Activated CD4-positive, alpha-beta T cell treated with anti-CD3 and anti-CD28 coated beads, Interleukin-10, Interleukin-2, amounts not matched to agents 100 ng/mL and 50 ng/mL, durations not matched to agents 16 hours and 8 hours (primary cell): ENCODE measurements around the gene ITPR2.
"Not testable (repeated sequence)": the region's sequence is repeated elsewhere in the genome, so short reads cannot be mapped to it uniquely, and the experiment has no call there.

Source experiments
- DNase-seq: peaks from one replicate; pipeline ENCODE4 v3.0.0-alpha.2; 2020

Gene ITPR2

DNA sequence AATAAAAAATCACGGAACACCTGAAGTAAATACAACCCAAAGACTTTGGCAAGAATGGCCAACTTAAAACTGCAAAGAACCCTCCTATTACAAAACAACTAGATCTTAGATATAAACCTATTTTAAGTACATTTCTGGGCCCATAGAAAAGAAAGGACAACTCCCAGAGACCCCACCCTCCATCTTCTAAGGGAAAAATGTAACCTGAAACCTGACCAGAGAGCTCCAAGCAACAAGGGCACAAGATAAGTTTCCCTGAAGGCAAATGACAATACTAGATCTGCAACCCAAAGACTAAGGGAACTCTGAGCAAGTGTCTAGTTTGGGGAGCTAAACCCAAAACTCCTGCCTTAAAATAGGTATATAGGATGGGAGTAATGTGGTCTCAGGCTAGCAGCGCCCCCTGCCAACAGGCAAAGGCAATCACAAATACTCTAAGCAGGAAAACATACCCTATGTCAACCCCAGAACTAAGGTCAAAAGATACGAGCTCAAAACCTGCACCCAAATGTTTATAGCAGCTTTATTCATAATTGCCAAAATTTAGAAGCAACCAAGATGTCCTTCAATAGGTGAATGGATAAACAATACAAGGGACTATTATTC, 218.9 kb downstream of the ITPR2 start:
- peak; percentile 50 for DNase-seq

DNA sequence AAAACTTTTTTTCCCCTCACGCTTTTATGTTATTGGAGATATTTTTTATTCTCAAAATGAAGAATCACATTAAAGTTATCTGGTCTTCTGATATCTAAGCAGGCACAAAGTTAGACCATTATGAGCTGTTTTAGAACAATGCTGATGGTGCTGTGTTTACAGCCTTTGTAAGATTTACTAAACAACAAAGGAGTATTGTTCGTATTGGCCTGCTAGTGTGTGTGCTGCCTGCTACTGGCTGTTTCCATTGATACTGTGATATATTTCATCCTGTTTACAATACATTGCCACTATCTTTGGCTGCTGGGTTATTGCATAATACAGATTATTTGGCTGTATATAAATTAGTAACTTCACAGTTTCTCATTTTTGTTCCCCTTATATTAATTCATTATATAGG, 220.8 kb downstream of the ITPR2 start:
- no peak for DNase-seq

DNA sequence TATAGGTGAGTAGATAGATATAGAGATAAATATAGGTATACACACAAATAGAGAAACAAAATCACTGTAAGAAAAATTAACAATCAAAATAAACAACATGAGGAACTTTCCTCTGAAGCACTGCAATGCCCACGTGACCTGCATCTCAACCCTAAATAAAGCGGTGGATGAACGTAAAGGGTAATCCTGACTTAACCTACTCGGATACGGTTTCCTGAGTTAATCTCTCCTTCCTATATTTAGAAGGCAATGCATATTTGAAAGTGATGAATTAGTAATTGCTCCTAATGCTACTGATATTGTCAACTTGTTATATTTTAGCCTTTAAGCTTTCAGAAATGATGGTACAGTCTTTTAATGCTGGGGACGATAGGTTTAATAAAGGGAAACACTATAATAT, 221.4 kb downstream of the ITPR2 start:
- DNase-seq = no peak

DNA sequence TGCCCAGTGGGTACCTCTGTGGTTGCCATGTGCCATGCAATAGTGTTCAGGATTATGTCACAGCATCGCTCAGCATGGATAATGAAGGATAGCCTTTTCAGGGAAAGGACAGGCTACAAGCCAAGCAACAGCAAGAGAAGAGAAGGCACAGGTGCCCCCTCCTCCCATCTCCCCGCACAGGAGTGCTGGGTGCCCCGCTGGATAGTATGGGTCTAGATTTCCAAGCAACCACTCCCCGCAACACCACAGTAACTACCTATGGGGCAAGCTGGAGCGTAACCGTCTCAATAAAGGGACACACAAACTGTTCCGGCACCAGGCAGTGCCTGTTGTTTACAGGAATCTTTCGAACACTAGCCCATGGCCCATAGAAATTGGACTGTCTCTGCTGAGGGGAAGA, 222.2 kb downstream of the ITPR2 start:
- DNase-seq = no peak

DNA sequence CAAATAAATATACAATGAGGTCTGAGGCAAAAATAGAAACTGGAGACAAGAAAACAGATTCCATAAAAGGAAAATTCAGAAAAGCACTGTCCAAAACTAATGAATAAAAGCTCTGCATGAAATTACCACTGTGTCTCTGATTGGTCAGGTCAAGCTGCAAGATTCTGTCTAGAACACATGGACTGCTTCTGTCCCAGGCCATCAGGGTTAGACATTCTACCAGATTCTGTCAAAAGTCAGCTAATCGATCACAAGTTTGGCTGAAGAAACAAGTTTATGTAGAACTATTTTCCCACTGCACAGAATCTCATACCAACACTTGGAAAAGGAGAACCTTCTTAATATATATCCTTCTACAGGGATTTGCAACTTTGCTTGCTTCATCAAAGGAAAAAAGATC, 223.0 kb downstream of the ITPR2 start:
- no peak for DNase-seq

DNA sequence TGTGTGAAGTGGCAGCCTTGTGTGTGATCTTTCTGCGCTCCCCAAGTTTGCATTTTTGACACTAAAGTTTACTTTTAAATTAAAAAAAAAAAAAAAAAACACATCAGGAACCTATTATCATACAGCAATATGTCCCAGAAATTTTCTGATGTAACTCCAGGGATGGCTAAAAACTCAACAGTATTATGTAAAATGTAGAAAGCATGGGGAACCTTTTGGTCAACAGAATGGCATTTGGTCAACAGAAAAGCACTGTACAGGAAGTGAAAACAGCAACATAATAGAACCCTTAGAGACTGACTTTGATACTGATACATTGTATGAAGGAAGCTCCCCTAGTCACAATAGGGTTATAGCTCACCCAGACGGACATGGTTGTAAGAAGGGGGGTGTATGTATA, 224.3 kb downstream of the ITPR2 start:
- no peak for DNase-seq

DNA sequence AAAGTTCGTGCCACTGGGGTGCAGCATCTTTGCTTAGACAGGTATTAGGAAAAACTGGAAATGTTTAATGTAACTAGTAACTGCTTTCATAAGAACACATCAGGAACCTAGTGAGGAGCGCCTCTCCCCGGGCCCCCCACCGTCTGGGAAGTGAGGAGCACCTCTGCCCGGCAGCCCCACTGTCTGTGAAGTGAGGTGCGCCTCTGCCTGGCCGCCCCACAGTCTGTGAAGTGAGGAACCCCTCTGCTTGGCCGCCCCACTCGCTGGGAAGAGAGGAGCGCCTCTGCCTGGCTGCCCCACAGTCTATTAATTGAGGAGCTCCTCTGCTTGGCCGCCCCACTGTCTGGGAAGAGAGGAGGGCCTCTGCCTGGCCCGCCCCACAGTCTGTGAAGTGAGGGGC, 224.7 kb downstream of the ITPR2 start:
- DNase-seq = no peak

DNA sequence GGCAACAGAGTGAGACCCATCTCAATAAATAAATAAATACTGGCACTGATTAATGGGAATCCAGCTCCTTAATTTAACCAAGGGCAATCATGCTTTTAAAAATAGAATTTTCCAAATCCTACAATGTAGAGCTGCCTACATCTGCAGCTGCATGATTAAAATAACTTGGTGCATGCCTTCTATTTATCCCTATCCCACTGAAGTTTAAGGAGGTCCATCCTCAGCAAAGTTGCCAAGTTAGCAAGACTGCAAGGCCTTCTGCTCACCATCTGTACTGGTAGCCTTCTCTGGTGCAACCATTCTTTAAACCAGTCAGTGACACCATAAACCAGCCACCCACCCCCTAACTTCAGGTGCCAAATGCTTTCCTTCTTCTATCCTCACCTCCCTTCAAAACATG, 226.1 kb downstream of the ITPR2 start:
- DNase-seq = no peak

DNA sequence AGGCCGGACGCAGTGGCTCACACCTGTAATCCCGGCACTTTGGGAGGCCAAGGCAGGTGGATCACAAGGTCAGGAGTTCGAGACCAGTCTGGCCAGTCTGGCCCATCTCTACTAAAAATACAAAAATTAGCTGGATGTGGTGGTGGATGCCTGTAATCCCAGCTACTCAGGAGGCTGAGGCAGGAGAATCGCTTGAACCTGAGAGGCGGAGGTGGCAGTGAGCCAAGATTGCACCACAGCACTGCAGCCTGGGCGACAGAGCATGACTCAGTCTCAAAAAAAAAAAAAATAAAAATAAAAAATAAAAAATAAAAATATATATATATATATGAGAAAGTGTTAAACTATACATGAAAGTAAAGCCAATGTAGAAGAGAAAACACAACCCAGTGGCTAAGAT, 228.2 kb downstream of the ITPR2 start:
- not testable (repeated sequence) for DNase-seq

DNA sequence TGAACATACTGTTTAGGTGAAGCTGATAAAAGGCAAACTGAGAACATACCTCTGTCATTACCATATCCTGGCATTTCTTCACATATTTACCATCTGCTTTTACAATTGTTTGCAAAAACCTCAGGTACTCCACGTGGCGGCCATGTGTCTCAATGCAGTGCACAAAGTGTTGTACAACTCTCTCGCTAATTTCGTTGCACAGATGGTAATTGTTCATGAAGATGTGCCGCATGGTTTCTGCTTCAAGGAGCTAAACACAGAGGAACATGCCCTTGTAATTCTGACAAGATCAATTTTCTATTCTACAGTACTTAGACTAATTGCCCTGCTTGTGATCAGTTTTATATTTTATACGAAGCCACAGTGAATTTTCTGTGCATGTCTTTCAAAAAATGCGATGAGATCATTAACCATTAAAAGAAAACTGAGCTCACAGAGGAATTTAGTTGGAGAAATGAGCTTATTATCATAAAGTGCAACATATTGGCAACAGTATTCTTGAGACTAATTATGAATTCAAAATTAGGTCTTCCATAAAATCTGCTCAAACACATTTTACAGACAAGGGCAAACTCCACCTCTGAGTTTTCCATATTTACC, 233.8 kb downstream of the ITPR2 start:
- DNase-seq = no peak

DNA sequence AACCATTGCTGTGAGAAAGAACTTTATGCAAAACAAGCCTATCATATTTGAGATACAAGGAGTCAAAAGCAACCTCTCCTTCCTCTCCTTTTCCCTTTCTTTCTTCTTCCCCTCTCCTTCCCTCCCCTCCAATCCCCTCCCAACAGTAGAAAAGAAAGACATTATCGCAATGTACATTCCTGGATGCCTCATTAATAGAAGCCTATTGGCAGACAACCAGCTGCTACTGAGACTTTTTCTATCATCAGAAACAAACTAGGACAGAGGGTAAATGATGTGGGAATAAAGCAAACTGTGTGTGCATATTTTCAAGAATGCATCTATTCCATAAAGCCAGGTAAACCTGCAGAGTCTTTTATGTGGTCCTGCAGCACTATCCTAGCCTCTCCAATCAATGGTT, 237.2 kb downstream of the ITPR2 start:
- no peak for DNase-seq

DNA sequence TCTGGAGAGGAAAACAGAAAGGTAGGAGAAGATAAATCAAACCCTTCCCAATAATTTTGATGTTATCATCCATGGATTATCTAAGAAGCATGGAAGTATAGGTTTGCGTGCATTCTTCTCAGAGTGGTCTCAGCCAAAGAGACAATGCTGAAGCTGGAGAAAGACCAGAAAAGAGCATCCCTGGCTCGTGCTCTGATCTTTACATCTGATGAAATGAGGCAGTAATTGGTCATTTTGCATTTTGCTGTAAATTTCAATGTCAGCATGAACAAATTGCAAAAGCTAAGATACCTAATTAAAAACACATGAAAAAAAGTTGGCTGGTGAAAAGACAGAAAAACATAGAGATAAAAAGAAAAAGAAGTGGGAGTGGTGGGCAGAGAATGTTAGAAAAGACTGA, 252.4 kb downstream of the ITPR2 start:
- DNase-seq = no peak

DNA sequence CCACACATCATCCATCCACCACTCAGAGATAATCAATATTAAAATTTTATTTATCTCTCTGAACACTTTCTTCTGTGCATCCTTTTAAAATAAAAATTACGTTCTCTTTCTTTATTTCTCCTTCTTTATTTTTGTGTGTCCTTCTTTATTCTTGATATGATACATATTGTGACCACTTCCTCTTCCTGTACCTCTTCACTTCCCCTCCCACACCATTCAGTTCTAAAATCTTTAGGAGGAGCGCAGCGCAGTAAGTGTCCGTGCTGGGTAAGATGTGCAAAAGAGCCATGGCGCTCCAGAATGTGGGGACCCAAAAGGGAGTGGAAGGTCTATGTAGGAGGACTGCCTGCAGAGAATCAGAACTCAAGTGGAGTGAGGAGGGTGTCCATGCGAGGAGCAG, 256.7 kb downstream of the ITPR2 start:
- peak; percentile 14 for DNase-seq

DNA sequence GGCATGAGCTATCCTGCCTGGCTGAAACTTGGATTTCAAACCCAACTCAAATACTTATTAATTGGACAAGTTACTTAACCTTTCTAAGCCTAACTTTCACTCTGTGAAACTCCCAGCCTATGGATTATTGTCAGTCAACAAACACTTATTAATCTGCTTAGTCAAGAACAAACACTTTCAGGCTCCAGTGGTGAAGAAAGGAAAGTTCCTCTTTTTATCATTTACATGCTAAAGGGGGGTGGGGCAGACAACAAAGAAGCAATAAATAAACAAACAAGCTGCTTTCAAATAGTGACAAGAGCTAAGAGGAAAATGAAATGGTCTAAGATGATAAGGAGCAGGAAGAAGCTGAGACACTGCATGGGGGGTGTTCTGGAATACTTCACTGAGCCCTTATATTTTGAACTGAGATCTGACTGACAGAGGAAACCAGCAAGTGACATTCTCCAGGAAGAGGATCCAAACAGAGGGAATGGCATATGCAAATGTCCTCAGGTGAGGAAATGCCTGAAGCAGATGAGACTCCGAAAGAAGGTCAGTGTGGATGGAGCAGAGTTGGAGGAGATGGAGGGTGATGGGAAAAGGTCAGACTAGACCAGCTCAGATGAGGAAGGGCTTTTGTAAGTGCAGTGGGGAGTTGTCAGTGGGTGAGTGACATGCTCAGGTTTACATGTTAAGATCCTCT, 259.6 kb downstream of the ITPR2 start:
- DNase-seq = no peak

DNA sequence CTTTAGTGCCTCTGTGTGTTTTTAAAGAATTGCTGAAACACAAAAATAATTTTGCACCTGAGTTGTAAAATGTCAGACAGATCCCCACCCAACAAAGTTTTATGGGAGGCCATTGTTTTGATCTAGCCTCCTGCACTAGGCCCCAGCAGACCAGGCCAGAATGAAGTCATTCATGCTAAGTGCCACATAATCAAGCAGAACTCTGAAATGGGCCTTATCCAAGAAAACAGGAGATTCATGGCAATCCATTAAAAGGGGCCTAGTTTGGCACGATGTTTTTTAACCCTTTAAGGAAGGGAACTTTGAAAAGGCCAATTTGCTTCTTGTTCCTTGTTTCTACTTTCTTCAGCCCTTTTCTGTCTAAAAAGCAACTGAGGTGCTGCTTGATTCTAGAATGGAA, 260.9 kb downstream of the ITPR2 start:
- no peak for DNase-seq

DNA sequence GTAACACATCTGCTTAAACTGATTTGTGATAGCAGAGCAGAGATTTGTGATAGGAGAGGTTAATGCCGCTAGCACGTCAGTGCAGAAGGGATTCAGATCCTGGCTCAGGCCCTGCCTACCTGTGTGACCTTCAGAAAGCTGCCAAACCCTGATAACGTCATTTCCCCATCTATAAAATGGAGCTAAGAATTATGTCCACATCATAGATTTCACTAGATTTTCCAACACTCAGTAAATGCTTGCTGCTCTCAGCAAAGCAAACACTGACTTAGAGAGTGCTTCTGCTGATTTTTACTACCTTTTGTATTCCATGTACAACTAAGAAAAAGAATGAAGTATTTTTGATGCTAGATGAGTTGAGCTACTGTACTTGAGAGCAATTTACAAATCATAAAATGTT, 261.4 kb downstream of the ITPR2 start:
- DNase-seq = no peak

DNA sequence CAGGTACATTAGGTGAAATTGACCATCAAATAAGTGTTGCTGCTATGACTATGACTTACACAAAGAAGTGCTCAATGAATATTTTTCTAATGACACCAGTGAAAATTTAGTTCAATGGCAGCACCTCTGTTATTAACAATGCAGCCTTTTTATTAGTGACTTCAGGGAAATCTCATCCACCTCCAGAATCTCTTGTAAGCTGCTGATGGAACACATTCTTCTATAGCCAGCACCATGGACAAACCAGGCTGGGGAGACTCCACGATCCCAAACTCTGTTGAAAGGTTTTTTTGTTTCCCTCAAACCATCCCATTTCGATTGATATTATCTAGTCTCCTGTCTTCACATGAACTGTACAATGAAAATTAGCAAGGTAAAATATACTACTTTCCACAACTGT, 265.9 kb downstream of the ITPR2 start:
- no peak for DNase-seq

DNA sequence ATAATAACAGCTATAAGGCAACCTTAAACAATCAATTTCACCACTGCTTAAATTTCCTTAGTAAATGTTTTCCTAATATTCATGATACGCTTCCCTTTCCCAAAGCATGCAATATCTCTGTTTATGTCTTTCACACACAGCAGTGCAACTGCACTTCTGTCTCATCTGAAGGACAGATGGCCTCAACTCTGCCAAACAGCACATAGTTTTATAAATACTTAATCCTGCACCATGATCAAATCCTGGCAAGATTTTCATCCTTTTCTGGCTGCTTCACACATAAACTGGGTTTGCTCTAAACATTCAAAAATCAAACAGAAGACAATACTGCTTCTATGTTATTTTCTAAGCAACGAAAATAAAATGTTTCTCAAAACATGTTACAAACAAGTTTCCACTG, 266.3 kb downstream of the ITPR2 start:
- DNase-seq = no peak

DNA sequence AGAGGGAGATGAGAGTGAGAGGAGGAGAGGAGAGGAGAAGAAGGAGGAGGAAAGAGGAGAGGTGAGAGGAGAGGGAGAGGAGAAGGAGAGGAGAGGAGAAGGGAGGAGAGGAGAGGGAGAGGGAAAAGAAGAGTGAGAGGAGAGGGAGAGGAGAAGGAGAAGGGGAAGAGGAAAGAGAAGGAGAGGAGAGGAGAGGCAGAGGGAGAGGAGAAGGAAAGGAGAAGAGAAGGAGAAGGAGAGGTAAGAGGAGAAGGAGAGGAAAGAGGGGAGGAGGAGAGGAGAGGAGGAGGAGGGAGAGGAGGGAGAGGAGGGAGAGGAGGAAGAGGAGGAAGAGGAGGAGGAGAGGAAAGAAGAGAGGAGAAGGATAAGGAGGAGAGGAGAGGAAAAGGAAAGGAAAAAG, 266.8 kb downstream of the ITPR2 start:
- DNase-seq = no peak

DNA sequence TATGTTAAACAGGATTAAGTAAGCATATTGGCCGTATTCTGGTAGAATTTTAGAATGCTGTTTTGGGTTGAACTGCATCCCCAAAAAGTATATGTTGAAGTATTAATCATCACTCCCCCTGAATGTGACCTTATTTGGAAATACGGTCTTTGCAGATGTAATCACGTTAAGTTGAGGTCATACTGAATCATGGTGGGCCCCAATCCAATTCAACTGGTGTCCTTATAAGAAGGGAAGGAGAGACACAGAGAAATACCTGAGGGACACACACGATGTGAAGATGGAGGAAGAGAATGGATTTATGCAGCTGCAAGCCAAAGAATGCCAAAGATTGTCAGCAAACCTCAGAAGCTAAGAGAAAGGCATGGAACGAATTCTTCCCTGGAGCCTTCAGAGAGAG, 268.6 kb downstream of the ITPR2 start:
- no peak for DNase-seq

DNA sequence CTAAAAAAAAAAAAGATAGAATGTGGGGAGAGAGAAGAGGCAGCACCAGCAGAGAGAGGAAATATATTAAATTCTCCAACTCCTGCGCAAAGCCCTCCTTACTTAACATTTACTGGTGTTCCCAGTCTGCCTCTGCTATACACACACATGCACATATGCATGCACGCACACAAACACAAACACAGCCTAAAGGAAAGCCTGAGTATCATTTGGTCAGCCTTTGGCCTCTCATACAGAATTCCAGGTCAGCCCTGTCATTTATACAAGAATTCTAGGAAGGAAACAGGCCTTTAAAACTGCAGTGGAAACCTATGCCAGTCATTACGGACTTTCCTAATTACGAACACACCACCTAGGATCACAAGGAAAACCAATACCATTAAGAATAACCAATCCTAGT, 269.4 kb downstream of the ITPR2 start:
- no peak for DNase-seq

DNA sequence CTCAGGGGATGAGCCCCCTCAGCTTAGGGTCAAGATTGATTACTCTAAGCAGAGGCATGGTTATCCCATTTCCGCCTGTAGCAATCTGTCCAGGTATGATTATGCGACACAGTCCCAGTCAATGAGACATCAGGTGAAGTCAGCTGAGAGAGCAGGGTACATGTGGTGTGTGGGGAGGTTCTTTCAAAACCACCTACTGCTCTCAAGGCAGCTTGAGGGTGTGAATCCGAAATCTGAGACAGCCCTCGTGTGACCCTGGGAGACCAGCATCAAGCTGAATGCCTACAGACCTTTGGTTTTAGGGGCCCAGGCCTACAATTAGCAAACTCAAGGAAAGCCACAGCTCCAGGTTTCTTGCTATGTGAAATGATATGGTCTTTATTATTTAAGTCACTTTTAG, 275.7 kb downstream of the ITPR2 start:
- no peak for DNase-seq

DNA sequence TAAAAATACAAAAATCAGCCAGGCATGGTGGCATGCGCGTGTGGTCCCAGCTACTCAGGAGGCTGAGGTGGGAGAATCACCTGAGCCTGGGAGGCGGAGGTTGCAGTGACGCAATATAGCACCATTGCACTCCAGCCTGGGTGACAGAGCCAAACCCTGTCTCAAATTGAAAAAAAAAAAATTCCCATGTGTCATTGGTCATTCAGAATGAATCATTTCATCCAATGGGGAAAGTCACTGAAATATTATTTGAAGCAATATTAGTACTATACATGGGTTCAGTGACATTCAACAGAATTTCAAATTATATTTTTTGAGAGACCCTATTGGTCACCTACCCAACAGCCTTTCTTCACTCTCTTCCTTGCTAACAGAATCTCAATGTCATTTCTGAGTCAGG, 276.1 kb downstream of the ITPR2 start:
- no peak for DNase-seq

DNA sequence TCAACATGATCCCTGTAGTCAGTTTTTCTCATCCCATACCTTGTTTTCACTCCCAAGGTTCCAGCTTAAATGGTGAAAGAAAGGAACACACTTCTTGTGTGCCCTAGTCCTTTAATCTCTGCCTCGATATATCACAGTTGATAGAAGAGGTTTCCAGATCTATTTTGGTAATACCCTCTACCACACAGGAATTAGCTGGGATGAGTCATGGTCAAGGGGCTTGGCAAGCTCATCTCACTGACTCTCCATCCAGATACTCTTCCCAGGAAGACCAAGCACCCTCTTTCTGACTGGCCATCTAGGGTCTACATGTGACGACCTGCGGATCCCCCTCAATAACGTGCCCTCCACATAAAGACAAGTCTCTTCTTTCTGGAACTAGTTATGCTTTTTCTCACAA, 277.9 kb downstream of the ITPR2 start:
- no peak for DNase-seq

DNA sequence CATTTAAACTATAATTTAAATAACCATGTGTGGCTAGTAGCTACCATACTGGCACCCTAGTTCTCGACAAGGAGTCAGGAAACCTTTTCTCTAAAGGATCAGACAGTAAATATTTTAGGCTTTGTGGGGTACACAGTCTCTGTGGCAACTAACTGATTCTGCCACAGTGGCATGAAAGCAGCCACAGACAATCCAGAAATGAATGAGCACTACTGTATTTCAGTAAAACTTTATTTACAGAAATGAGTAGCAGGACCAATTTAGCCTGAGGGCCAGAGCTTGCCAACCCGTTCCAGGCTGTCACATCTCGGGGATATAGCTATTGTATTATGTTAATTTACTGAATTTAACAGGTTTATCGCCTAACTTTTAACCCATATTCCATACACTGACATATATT, 278.7 kb downstream of the ITPR2 start:
- peak; percentile 84 for DNase-seq
